ENCODE data around the gene FKBP15.
"Not testable (repeated sequence)": the region's sequence is repeated elsewhere in the genome, so short reads cannot be mapped to it uniquely, and the experiment has no call there.

Gene FKBP15

GRCh38 chr9:113235701-113236255, 14.7 kb upstream of the FKBP15 start:
- DNase-seq (ENCODE audit: low read depth in 2 of 2): not testable (repeated sequence)

GRCh38 chr9:113231701-113232100, 10.6 kb upstream of the FKBP15 start:
- DNase-seq (ENCODE audit: low read depth in 2 of 2): no peak

GRCh38 chr9:113228130-113228665, 7.1 kb upstream of the FKBP15 start:
- DNase-seq (ENCODE audit: low read depth in 2 of 2): no peak

GRCh38 chr9:113227436-113227835, 6.4 kb upstream of the FKBP15 start:
- no peak for DNase-seq (ENCODE audit: low read depth in 2 of 2)

- no peak for DNase-seq (ENCODE audit: low read depth in 2 of 2)
These were observed 2.9 kb upstream of the FKBP15 start for GRCh38 chr9:113223963-113224362.

- no peak for DNase-seq (ENCODE audit: low read depth in 2 of 2)
These were observed 1.4 kb upstream of the FKBP15 start for GRCh38 chr9:113222482-113222841.

- DNase-seq (ENCODE audit: low read depth in 2 of 2): no peak
These were observed 864 bp upstream of the FKBP15 start for GRCh38 chr9:113221800-113222481.

- DNase-seq (ENCODE audit: low read depth in 2 of 2): no peak
These were observed 542 bp downstream of the FKBP15 start for GRCh38 chr9:113220467-113221002.

GRCh38 chr9:113219969-113220368, 1.1 kb downstream of the FKBP15 start:
- DNase-seq (ENCODE audit: low read depth in 2 of 2): no peak

- no peak for DNase-seq (ENCODE audit: low read depth in 2 of 2)
These were observed 1.7 kb downstream of the FKBP15 start for GRCh38 chr9:113219186-113219936.

GRCh38 chr9:113216406-113216805, 4.7 kb downstream of the FKBP15 start:
- no peak for DNase-seq (ENCODE audit: low read depth in 2 of 2)

- no peak for DNase-seq (ENCODE audit: low read depth in 2 of 2)
These were observed 5.9 kb downstream of the FKBP15 start for GRCh38 chr9:113215132-113215531.

GRCh38 chr9:113210815-113211214, 10.3 kb downstream of the FKBP15 start:
- DNase-seq (ENCODE audit: low read depth in 2 of 2): no peak

GRCh38 chr9:113205861-113206260, 15.2 kb downstream of the FKBP15 start:
- no peak for DNase-seq (ENCODE audit: low read depth in 2 of 2)

GRCh38 chr9:113205432-113205831, 15.6 kb downstream of the FKBP15 start:
- DNase-seq (ENCODE audit: low read depth in 2 of 2): no peak

GRCh38 chr9:113199683-113200329, 21.3 kb downstream of the FKBP15 start:
- DNase-seq (ENCODE audit: low read depth in 2 of 2): no peak

GRCh38 chr9:113192455-113192854, 28.6 kb downstream of the FKBP15 start:
- no peak for DNase-seq (ENCODE audit: low read depth in 2 of 2)

GRCh38 chr9:113187929-113188595, 33.0 kb downstream of the FKBP15 start:
- DNase-seq (ENCODE audit: low read depth in 2 of 2): no peak

- no peak for DNase-seq (ENCODE audit: low read depth in 2 of 2)
These were observed 34.8 kb downstream of the FKBP15 start for GRCh38 chr9:113186137-113186755.

GRCh38 chr9:113185271-113185670, 35.8 kb downstream of the FKBP15 start:
- DNase-seq (ENCODE audit: low read depth in 2 of 2): no peak

- no peak for DNase-seq (ENCODE audit: low read depth in 2 of 2)
These were observed 36.5 kb downstream of the FKBP15 start for GRCh38 chr9:113184539-113184938.

Data from stimulated activated CD4-positive, alpha-beta T cell treated with anti-CD3 and anti-CD28 coated beads, Interleukin-15, amount 100 ng/mL, for 48 hours (primary cell).